ENCODE results near the gene ADCYAP1R1.

ADCYAP1R1 gene

GRCh38 chr7:31092606-31093005 lies 40.5 kb downstream of the ADCYAP1R1 start:
- DNase-seq: no peak

DNA sequence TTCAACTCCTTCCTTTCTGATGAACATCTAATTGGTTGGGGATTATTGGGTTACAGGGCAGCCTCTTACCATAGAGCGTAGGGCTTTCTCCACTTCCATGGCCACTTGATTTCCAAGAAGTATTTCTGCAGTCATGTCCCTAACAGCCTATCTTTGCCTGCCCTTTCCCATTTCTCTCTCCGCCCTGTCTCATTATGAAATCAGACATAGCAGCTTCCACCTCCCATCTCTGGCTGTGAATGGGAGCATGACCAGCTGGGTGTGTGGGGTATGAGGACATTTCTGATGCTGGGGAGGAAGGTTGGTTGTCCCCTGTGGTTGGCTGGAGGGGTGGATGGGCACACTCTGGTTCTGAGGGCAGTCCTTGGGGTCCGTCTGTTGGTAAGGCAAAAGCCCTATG lies 41.2 kb downstream of the ADCYAP1R1 start:
- DNase-seq: no peak

- no peak for DNase-seq
These were observed 42.2 kb downstream of the ADCYAP1R1 start for GRCh38 chr7:31094271-31094670.

DNA sequence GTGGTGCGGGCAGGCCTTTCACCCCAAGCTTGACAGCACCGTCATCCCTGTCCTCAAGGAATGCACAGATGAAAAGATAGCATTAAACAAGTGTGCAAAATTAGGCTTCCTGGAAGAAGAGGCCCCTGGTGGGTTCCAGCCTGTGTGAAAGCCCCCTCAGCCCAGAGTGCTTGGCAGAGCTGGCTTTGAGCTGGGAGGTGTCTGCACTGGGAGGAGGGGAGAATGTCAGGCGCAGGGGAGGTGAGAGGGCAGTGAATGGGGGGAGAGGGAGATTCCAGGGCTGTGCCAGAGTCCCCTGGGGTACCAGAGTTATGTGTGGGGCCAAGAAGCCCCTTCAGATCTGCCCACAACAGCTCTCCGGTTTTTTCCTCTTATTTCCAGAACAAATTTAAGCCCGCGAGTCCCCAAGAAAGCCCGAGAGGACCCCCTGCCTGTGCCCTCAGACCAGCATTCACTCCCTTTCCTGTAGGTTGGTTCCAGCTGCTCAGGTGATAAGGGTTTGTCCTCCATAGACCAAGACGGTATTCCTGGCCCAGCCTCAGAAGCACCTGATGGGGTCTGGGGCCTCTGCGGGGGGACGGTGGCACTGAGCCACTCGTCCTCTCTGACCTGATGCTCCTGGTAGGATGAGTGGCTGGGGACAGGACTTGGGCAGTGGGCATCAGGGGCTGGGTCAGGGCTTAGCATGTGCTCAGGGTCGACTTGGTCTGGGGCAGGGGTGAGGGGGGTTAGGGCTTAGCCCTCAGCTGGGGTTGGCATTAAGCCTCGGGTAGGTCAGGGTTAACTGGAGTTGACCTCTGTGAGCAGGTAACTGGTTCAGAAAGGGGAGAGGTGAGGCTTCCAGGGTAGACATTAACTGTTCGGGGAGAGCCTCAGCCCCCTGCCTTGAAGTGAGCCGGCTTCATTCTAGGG lies 43.4 kb downstream of the ADCYAP1R1 start:
- DNase-seq: no peak

DNA sequence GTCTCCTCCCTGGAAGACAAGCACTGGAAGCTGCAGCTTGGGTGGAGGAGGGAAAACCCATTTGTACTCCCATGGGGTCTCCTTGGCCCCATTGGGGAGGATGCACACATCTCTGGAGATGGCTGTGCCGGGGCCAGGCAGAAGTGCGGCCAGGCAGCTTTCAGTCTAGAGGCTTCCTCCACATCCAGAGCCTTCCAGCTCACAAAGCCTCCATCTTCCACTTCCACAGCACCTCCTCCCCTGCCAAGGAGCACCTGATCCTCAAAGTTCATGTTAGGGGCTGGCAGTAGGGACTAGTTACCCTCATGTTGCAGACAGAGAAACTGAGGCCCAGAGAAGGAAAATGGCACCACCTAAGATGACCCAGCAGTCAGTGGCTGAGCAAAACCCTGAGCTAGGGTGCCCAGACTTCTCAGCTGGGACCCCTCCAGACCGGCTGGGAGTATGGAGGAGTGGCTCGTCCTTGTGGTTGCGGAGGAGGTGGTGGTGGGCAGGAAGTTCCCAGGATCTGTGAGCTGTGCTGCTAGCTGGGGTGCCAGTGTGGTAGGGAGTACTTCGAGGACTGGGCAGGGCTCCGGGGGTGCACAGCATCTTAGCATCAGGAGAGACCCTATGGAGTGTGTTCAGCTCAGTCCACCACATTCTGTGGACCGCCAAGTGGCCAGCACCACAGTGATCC lies 44.2 kb downstream of the ADCYAP1R1 start:
- DNase-seq: no peak

DNA sequence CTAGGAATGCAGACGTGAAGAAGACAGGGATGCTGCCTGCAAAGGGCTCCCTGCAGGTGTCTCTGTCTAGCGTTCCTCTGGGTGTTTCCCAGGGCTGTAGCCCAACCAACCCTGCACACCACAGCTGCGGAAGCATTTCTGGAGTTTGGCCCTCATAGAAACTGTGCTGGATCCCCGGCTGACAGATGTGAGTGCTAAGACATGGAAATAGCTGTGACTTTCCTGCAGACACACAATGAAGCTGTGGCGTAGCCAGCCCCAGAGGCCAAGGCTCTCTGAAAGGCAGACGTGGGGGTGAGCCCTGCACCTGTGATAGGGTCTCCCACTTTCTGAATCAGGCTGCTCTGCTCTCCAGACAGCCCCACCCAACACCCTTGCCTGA lies 44.8 kb downstream of the ADCYAP1R1 start:
- no peak for DNase-seq

GRCh38 chr7:31098642-31099360 lies 46.7 kb downstream of the ADCYAP1R1 start:
- no peak for DNase-seq

DNA sequence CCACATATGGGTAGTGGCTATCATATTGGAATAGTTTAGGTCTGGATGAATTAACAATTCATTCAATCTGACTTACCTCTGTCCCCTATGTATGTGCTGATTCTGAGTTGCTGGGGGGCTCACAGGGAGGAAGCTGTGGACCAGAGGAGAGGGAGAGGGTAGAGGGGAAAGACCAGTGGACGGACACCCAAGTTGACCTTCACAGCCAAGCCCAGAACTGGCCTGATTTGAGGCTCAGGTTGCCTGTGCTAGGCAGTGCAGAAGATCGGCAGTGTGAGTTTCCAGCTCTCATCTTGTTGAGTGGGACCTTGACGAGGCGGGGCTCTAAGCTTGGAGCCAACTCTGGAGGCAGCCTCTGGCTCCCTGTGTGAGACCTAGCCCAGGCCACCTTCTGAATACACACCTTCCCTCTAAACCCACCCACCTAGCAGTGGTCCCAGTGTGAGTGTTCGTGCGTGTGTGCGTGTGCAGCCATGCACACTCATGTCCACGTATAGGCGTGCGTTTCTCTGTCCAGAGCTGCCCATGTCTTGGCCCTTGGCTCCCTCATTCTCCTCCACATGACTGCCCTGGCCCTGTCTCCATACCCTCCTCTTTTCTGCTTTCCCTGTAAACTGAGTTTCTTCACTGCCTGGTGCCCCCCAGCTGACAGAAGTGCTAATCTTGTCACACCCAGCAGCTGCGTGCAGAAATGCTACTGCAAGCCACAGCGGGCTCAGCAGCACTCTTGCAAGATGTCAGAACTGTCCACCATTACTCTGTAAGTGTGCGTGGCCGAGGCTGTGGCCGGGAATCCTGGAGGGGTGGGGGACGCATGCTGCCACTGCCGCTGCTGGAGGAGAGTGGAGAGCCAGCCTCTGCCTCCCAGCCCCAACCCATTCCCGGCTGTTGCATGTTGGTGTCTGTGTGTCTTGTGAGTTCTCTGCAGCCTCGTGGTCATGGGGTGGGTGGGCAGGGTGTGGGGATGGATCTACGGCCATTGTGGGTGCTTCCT lies 47.6 kb downstream of the ADCYAP1R1 start:
- no peak for DNase-seq

GRCh38 chr7:31100445-31100844 lies 48.3 kb downstream of the ADCYAP1R1 start:
- no peak for DNase-seq

- DNase-seq: no peak
These were observed 48.8 kb downstream of the ADCYAP1R1 start for GRCh38 chr7:31100871-31101270.

DNA sequence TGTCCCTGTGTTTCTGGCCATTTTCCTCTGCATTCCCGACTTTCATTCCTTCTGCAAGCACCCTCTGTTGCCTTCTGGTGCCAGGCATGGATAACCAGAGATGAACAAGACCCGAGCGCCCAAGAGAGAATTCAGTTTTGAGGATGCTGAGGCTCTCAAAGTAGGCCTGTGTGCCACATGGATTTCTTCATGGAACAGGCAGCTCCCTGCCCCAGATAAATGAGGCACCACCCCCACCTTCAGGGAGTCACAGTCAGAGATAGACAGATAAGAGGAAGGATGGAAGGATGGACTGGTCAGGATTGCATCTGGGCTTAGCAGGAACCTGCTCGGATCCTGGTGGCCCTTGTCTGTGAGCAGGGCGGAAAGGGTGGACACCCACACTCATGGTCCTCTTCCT lies 49.4 kb downstream of the ADCYAP1R1 start:
- no peak for DNase-seq

DNA sequence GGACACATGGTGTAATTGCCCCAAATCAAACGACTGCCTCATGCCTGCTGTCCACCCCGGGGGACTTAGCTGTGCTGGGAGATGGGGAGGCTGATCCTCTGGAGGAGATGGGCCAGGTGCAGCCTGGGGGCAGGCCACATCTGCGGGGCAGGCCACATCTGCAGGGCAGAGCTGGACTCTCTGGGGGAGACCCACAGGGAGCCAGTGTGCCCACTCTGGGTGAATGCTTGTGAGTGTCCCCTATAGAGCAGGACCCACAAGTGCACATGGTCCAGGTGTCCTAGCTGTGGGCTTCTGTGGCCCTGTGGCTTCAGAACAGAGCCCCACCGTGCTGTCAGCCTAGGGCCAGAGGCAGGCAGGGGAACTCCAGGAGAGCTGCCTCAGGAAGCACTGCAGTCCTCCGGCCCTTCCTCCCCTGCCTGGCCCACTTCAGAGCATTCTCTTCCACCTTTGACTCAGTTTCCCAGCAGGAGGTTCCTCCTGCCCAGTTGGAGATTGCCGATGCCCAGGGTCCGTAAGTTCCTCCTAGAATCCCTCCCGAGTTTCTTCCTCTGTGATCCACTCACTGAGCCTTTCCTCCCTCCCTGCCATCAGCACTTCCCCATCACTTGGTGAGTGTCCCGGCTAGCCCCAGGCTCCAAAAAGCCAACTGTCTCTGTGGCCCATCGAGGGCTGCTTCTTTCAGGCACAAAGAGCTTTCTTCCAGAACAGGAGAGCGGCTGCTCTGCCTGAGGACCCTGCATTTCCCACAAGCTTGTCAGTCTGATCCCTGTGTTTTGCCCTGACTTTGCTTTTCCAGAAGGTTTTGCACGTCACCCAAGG lies 50.3 kb downstream of the ADCYAP1R1 start:
- DNase-seq: no peak

GRCh38 chr7:31102973-31103850 lies 51.1 kb downstream of the ADCYAP1R1 start:
- no peak for DNase-seq

DNA sequence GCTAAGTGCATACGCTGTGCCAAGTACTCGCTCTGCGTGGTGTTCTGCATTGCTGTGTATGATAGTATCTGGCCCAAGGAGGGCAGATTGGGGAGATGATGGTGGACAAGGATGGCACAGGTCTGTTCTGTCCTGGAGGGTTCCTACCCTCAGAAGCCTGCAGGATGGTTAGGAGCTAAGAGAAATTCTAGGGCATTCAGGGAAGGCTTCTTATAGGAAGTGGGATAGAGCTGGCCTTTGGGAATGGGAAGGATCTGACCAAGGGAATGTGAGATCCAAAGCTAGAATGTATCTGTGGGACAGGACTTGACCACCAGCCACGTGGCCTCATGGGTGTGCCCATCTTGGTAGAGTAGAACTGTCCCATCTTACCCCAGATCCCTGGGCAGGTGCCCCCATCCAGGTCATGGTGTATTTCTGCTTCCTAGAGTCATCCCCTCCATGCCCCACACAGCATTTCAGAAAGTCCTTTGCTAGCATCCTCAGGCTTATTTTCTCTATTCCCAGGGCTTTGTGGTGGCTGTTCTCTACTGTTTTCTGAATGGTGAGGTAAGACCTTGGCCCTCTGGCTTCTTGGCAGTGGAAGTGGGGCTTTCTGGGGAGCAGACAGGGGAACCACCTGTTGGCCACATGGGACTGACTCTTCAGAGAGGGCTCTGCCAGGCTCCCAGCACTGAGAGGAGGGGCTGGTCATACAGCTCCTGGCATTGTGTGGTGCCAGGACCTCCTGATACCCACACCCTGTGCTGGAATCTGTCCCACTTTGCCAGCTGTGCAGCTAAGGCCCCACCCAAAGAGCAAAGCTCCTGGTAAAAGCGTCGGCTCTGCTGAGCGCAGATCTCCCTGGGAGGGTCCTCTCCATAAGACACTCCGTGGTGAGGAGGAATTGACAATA lies 52.5 kb downstream of the ADCYAP1R1 start:
- no peak for DNase-seq

DNA sequence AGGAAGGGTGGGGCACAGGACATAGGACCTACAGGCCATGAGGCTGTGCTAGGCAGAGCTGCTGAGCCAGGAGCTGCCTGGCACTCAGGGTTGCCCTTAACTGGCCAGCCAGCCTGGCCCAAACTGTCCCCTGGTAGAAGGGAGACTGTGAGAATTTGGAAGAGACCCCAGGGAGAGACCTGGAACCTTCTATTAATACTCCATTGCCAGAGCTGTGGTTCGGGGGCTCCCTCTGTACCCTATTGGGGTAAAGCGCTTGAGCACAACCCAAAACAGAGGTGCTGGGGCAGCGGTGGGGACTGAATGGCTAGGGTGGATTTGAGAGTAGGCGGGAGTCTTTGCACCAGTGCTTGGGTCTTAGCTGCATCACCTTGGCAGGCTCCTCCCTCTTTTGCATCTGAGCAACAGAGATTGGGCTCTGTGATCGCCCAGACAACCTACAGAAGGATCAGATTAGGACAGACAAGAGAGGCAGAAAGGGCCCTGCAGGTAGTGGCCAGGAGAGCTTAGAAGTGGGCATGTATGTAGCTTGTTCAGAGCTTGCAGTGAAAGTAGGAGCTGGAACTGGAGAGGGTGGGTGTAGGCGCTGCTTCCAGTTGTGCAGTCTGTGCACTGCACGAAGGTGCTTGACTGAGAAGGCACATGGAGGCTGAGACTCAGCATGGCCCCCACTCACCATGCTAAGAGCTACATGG lies 53.3 kb downstream of the ADCYAP1R1 start:
- no peak for DNase-seq

GRCh38 chr7:31106303-31107105 lies 54.4 kb downstream of the ADCYAP1R1 start:
- no peak for DNase-seq

Measured in NCI-H69 (cell line).